22Rv1 (cell line): ENCODE results near the gene RERE.

Experiments used
- H3K27ac ChIP-seq: fragments of 450-650 bp; 2 replicates; pipeline ENCODE4 v1.5.1; 2017
- ZFX ChIP-seq: fragments of 450-650 bp; IDR thresholded peaks from 2 replicates; pipeline ENCODE4 v1.6.1; 2017; ENCODE audit warnings: antibody characterized with exemption, borderline replicate concordance
- TF ChIP-seq, protein P1 (sequence below): fragments of 450-650 bp; IDR thresholded peaks from 2 replicates; pipeline ENCODE4 v1.5.1; 2017; ENCODE audit warnings: mild to moderate bottlenecking

The RERE gene

DNA sequence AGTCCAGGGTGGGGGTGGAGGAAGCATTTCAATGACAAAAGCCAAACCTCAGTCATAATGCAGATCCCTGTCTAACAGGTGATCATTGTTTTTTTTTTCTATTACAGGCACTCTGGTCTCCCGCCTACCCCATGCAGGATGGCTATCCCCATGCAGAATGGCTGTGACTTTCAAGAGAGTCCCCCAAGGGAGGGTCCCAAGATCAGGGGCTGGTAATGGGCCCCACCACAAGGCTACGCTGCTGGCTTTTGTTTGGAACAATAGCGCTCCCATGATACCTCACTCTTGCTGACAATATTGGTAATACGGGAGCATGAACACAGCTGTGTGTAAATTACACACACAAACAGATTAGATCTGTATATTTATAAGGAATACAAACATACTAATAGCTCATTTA is 380.1 kb downstream of the RERE start:
- no peak overlapping the region for H3K27ac ChIP-seq
- TF ChIP-seq, protein P1, sequence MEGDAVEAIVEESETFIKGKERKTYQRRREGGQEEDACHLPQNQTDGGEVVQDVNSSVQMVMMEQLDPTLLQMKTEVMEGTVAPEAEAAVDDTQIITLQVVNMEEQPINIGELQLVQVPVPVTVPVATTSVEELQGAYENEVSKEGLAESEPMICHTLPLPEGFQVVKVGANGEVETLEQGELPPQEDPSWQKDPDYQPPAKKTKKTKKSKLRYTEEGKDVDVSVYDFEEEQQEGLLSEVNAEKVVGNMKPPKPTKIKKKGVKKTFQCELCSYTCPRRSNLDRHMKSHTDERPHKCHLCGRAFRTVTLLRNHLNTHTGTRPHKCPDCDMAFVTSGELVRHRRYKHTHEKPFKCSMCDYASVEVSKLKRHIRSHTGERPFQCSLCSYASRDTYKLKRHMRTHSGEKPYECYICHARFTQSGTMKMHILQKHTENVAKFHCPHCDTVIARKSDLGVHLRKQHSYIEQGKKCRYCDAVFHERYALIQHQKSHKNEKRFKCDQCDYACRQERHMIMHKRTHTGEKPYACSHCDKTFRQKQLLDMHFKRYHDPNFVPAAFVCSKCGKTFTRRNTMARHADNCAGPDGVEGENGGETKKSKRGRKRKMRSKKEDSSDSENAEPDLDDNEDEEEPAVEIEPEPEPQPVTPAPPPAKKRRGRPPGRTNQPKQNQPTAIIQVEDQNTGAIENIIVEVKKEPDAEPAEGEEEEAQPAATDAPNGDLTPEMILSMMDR, result no peak
- TF ChIP-seq ZFX, result no peak

DNA sequence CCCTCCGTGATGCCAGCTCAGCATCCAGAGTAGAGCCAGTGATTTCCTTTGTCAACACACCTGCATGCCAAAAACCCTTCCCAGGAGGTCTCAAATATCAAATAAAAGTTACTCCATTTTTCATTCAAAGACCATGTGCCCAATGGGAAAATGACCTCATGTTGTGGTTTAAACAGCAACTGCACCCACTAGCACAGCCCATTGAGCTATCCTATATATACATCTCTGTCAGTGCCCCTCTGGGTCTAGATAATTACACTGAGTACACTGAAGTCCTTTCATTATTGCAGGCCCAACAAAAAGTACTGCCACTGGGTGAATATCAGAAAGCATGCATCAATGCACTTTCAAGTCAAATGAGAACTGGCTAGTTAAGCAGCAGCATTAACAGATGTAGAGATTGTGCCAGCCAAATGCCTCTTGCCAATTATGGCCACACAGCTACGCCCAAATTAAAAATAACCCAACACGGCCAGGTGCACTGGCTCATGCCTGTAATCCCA is 381.8 kb downstream of the RERE start:
- TF ChIP-seq, protein P1, result no peak
- TF ChIP-seq ZFX, result no peak
- no peak overlapping the region for H3K27ac ChIP-seq

DNA sequence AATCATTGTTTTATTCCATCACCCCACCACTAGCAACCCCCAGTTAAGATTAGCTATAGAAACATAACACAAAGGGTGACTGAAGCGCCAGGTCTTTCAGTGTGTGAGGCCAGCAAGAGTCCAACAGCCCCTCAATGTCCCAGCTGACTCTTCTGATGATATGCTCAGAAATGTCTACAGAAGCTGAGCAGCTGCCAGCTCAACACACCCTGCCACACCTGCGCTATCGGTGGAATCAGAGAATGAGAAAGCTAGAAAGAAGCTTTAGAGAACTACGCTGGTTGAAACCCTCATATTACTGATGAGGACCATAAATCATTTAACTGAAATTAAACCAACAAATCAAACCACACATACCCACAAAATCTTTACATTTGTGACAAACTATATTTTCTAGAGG is 383.3 kb downstream of the RERE start:
- no peak for TF ChIP-seq ZFX
- TF ChIP-seq, protein P1, result no peak
- no peak overlapping the region for H3K27ac ChIP-seq

DNA sequence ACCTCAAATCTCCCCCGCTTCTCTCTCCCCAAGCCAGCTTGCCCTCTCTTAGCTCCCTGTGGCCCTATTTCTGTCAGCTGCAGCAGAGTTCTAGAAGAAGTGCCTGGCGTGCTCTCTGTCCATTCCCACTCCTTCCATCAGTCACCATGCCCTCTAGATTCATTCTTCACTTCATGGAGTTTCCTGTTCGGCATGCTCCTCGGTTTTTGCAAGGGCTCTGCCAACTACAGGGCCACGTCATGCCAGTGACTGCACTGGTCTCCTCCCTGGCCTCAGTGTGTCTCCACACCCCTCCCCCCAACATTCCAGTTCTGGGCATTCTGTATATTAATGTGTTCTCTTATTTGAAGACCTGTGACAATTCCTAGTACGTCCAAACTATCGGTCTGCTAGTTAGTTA is 385.7 kb downstream of the RERE start:
- no peak overlapping the region for H3K27ac ChIP-seq
- TF ChIP-seq, protein P1, result no peak
- no peak for TF ChIP-seq ZFX

DNA sequence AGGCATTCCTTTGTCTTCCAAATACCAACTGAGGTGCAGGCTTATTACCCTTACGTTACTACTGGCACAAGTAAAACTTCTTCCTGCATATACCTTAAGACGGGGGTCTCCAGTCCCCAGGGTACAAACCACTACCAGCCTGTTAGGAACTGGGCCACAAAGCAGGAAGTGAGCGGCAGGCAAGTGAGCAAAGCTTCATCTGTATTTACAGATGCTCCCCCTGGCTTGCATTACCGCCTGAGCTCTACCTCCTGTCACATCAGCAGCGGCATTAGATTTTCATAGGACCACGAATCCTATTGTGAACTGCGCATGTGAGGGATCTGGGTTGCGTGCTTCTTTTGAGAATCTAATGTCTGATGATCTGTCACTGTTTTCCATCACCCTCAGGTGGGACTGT is 386.4 kb downstream of the RERE start:
- H3K27ac ChIP-seq, result no peak overlapping the region
- no peak for TF ChIP-seq ZFX
- TF ChIP-seq, protein P1, result no peak

DNA sequence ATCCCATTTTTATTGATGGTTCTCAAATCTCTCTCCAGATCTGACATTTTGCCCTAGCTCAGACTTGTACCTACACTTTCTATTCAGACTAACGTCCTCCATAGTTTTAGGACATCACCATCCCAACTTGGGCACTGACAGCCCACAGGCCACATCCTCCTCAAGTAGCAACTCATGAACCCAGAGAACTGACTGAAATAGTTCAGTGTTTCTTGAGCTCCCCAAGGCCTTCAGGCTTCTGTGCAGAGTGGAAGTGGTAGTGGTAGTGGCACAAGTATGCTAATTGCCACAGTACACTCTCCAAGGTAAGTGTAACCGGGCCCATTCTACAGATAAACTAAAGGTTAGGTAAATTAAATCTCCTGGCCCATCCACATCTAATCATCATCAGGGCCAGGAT is 387.0 kb downstream of the RERE start:
- H3K27ac ChIP-seq, result no peak overlapping the region
- no peak for TF ChIP-seq ZFX
- TF ChIP-seq, protein P1, result no peak

DNA sequence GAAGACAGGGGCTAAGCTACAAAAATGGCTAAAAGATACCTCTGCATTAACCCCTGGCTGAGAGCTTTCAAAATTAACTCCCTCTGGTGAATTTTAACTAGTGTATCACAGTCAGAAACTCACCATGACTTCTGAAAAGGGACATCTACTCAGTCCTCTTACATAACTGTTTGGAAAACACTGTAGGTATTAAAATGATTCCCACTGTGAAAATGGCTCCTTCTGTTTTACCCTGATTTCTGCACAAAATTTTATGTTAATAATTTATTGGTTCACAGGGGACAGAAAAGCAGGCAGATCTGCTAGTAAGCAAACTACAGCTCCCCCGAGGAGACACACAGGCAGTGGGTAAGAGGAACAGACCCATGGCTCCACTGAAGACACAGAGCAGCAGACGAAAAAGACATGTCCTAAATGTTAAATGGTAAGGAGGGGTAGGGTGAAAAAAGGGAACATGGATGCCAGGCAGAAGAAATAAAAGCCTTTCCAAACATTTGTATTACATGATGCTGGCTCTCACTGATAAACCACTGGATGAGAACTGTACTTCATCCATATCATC is 387.8 kb downstream of the RERE start:
- H3K27ac ChIP-seq, result no peak overlapping the region

More for the DNA sequence above, 387.8 kb downstream of the RERE start:
- no peak for TF ChIP-seq ZFX
- TF ChIP-seq, protein P1, result no peak
